Measurements from ENCODE around the gene UMODL1. TPM values are rescaled to one million over a fixed set of nuclear protein-coding genes. Genes with fewer than 3 reads are reported as not detected.

UMODL1 gene
- total RNA-seq, 1 experiment from 2014 or later = not detected

- Histone ChIP-seq H2BK20ac (ENCODE audit: low read depth, low read length, poor library complexity, severe bottlenecking) (no peak overlapping the region), H4K5ac (ENCODE audit: insufficient read length, low read depth, low read length) (no peak overlapping the region), H3T11ph (ENCODE audit: low read length) (no peak overlapping the region), H3K4me2 (ENCODE audit: insufficient read depth, insufficient read length, low read length) (no peak overlapping the region), H2BK12ac (ENCODE audit: insufficient read length, low read depth, low read length) (no peak overlapping the region), H4K91ac (ENCODE audit: insufficient read length, low read depth, low read length) (no peak overlapping the region), H3K79me2 (ENCODE audit: insufficient read depth, low read length) (no peaks in the 10 kb centered on the region), H3K4ac (ENCODE audit: low read depth, low read length) (no peak overlapping the region), H3K56ac (ENCODE audit: insufficient read length, low read depth, low read length) (no peak overlapping the region), H3K14ac (ENCODE audit: insufficient read depth, low read length) (no peak overlapping the region), H3K23ac (ENCODE audit: insufficient read length, low read depth, low read length) (no peak overlapping the region), H3K23me2 (ENCODE audit: insufficient read length, low read depth, low read length, poor library complexity, severe bottlenecking) (no peaks in the 10 kb centered on the region), H3K27me3 (ENCODE audit: insufficient read depth, low read length) (no peaks in the 10 kb centered on the region), H2AFZ (ENCODE audit: low read length) (no peak overlapping the region), H3K9me3 (ENCODE audit: control insufficient read depth, low read depth, low read length) (no peaks in the 10 kb centered on the region), H4K20me1 (ENCODE audit: control insufficient read depth, insufficient read depth, insufficient read length) (no peaks in the 10 kb centered on the region), H3K27ac (ENCODE audit: insufficient read length, low read depth, low read length) (no peak overlapping the region), H4K8ac (replicated peaks; ENCODE audit: insufficient read length, low read depth, low read length) (no peak overlapping the region), H2BK120ac (ENCODE audit: low read depth, low read length, poor library complexity, severe bottlenecking) (no peak overlapping the region), H3K4me1 (ENCODE audit: insufficient read depth, low read length) (no peaks in the 10 kb centered on the region), H2BK5ac (ENCODE audit: insufficient read length, low read length) (no peak overlapping the region), H3K79me1 (ENCODE audit: insufficient read depth, low read depth, low read length, poor library complexity, severe bottlenecking) (no peaks in the 10 kb centered on the region), H2BK15ac (ENCODE audit: low read depth, low read length) (no peak overlapping the region), H2AK5ac (ENCODE audit: insufficient read length, low read length) (no peak overlapping the region), H3K9ac (ENCODE audit: extremely low read depth, insufficient read length, low read length) (no peak overlapping the region), H3K18ac (ENCODE audit: insufficient read length, low read depth, low read length) (no peak overlapping the region)
- H3K36me3 Mint-ChIP-seq (ENCODE audit: insufficient read depth in 1 of 3, low read depth in 3 of 3) = no peaks in the 10 kb centered on the region
- no peaks in the 10 kb centered on the region; a peak in 1 of 5 replicates for H3K9me3 Mint-ChIP-seq
- TF ChIP-seq CTCF (conservative IDR thresholded peaks at IDR 0.05) = no peak
- no peak overlapping the region for H3K27ac Mint-ChIP-seq
- H3K27me3 Mint-ChIP-seq (ENCODE audit: low read depth) = peaks cover 4% of the 10 kb centered on the region; the same call in 1 of the 2 replicates
- H3K4me3 Mint-ChIP-seq = no peak overlapping the region
- no peak for DNase-seq
- no CpG with 5 or more reads among the region's 6 CpGs for WGBS (ENCODE audit: extremely low coverage, insufficient read length, low lambda C conversion rate)
- peaks cover 0 to under 1% of the 10 kb centered on the region in 2 experiments; a peak in 2 of 4 replicates for H3K4me1 Mint-ChIP-seq
Measured at GRCh38 chr21:42130441-42130840, 59.3 kb downstream of the UMODL1 start.
